ENCODE measurements around the gene RCAN1.

- TF ChIP-seq, protein P1, sequence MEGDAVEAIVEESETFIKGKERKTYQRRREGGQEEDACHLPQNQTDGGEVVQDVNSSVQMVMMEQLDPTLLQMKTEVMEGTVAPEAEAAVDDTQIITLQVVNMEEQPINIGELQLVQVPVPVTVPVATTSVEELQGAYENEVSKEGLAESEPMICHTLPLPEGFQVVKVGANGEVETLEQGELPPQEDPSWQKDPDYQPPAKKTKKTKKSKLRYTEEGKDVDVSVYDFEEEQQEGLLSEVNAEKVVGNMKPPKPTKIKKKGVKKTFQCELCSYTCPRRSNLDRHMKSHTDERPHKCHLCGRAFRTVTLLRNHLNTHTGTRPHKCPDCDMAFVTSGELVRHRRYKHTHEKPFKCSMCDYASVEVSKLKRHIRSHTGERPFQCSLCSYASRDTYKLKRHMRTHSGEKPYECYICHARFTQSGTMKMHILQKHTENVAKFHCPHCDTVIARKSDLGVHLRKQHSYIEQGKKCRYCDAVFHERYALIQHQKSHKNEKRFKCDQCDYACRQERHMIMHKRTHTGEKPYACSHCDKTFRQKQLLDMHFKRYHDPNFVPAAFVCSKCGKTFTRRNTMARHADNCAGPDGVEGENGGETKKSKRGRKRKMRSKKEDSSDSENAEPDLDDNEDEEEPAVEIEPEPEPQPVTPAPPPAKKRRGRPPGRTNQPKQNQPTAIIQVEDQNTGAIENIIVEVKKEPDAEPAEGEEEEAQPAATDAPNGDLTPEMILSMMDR (IDR thresholded peaks at IDR 0.05): no peak
- TF ChIP-seq SMC3 (IDR thresholded peaks at IDR 0.05): no peak
These were observed 36.0 kb upstream of the RCAN1 start for GRCh38 chr21:34650861-34651431.
